ENCODE measurements around the gene MLNR. TPM values are rescaled to one million over a fixed set of nuclear protein-coding genes. Genes with fewer than 3 reads are reported as not detected.

The MLNR gene
- polyA plus RNA-seq, 1 experiment: not detected

DNA sequence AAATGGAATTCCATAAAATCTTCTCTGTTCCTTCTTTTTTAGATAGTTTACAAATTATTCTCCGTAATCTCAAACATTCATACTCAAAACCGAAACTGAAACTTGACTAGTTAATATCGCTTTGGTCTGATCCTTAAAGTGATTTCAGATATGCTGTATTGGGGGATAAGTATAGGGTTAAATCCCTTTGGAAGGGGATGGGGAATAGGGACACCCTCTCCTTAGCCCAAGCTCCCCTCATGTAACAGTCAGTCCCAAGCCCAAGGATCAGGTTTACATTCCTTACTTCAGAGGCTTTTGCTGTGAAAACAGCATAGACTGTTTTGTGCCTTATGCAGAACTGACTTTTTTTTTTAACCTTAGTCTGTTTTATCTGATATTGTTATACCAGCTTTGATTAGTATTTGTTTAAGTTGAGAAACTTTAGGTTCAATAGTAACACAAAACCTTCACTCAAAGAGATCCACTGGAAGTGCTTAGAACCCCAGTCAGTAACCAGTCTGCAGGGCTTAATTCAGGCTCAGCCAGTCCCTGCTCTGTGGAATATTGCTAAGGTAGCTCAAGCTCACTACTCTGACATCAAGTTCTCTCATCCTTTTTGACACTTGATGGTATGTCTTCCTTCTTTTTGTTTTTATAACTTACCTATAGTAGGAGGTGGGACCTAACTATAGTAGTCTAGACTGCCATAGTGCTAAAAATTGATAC, 38.1 kb downstream of the MLNR start:
- no peak for TF ChIP-seq CTCF (IDR thresholded peaks at IDR 0.05; ENCODE audit: insufficient read depth, low read depth, low read length)
- DNase-seq (ENCODE audit: low read depth): no peak
- no peaks in the 10 kb centered on the region for H3K27me3 ChIP-seq (ENCODE audit: control insufficient read depth, insufficient read depth, low read length)
- ChIA-PET POLR2A (no interaction called here), CTCF (interaction anchor here (0.6 to 1.6 kb wide), 3 partner anchors 9 to 148 kb away, joined by 4 read pairs; no protein-coding TSS in a partner anchor)
- peaks cover 1% of the 10 kb centered on the region for H3K36me3 ChIP-seq (ENCODE audit: control insufficient read depth, insufficient read depth, low read length)
- H3K4me3 ChIP-seq (ENCODE audit: low read depth, low read length): no peak overlapping the region

- no peak for TF ChIP-seq CTCF (IDR thresholded peaks at IDR 0.05; ENCODE audit: insufficient read depth, low read depth, low read length)
- POLR2A ChIA-PET: interaction anchor here (0.6 kb wide), 1 partner anchor 284 kb away, joined by 3 read pairs; no protein-coding TSS in a partner anchor
- DNase-seq (ENCODE audit: low read depth): no peak
- H3K36me3 ChIP-seq (ENCODE audit: control insufficient read depth, insufficient read depth, low read length): peaks cover 1% of the 10 kb centered on the region
- CTCF ChIA-PET: no interaction called here
- H3K4me3 ChIP-seq (ENCODE audit: low read depth, low read length): no peak overlapping the region
- H3K27me3 ChIP-seq (ENCODE audit: control insufficient read depth, insufficient read depth, low read length): no peaks in the 10 kb centered on the region
Measured at GRCh38 chr13:49259586-49259985, 39.4 kb downstream of the MLNR start.

GRCh38 chr13:49262634-49263033, 42.5 kb downstream of the MLNR start:
- CTCF ChIA-PET: interaction anchor here (1.3 to 1.9 kb wide), 2 partner anchors 18 to 23 kb away, joined by 4 read pairs; no protein-coding TSS in a partner anchor

DNA sequence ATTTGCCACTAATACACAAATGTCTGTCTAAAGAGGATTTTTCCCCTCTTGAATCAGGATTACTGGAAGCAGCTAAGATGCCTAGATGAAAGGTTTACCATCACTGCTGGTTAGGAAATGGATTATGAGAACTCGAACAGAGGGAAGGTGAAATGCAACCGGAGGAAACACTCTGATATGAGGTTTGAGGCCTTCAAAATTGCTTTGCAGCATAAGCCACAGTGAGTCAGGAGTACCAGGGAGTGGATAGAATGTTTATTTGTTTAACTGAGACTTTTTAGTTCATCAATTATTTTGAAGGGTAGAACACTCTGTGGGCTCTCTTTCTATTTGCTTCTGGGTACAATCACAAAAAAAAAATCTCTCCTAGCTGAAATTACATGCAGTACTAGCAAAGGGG, 45.7 kb downstream of the MLNR start:
- ChIA-PET CTCF (interaction anchor here (1.0 kb wide), 1 partner anchor 32 kb away, joined by 3 read pairs; no protein-coding TSS in a partner anchor), POLR2A (no interaction called here)
- H3K27me3 ChIP-seq (ENCODE audit: control insufficient read depth, insufficient read depth, low read length): no peaks in the 10 kb centered on the region
- H3K36me3 ChIP-seq (ENCODE audit: control insufficient read depth, insufficient read depth, low read length): no peaks in the 10 kb centered on the region; the same call in 1 of the 2 replicates
- no peak for TF ChIP-seq CTCF (IDR thresholded peaks at IDR 0.05; ENCODE audit: insufficient read depth, low read depth, low read length)
- peak; percentile 11 for DNase-seq (ENCODE audit: low read depth)
- H3K4me3 ChIP-seq (ENCODE audit: low read depth, low read length): no peak overlapping the region

More at GRCh38 chr13:49262634-49263033, 42.5 kb downstream of the MLNR start:
- no peaks in the 10 kb centered on the region for H3K27me3 ChIP-seq (ENCODE audit: control insufficient read depth, insufficient read depth, low read length)
- POLR2A ChIA-PET: no interaction called here
- H3K36me3 ChIP-seq (ENCODE audit: control insufficient read depth, insufficient read depth, low read length): peaks cover 1% of the 10 kb centered on the region
- H3K4me3 ChIP-seq (ENCODE audit: low read depth, low read length): no peak overlapping the region
- no peak for DNase-seq (ENCODE audit: low read depth)
- TF ChIP-seq CTCF (IDR thresholded peaks at IDR 0.05; ENCODE audit: insufficient read depth, low read depth, low read length): no peak

DNA sequence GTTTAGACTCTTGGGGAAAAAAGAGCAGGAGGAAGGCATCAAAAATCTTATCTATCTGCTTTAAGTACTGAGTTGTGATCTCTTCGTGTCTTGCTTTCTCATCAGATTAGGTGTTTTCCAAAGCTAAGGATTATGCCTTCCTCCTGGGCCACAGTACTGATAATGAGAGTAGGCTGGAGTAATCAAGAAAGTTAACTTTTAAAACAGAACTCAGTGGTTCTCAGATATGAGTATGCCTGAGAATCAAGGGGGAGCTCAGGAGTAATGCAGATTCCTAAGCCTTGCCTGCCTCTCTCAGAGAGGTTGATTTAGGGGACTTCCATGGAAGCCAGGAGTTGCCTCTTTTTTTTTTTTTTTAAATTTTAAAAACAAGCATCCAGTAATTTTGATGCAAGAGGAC, 51.1 kb downstream of the MLNR start:
- CTCF ChIA-PET: interaction anchor here (0.6 to 2.1 kb wide), 3 partner anchors 10 to 608 kb away, joined by 3 to 6 read pairs (median 5); no protein-coding TSS in a partner anchor
- no peak for DNase-seq (ENCODE audit: low read depth)

More for the DNA sequence above, 51.1 kb downstream of the MLNR start:
- POLR2A ChIA-PET: no interaction called here
- H3K36me3 ChIP-seq (ENCODE audit: control insufficient read depth, insufficient read depth, low read length): no peaks in the 10 kb centered on the region; the same call in 1 of the 2 replicates
- no peak overlapping the region for H3K4me3 ChIP-seq (ENCODE audit: low read depth, low read length)
- no peaks in the 10 kb centered on the region for H3K27me3 ChIP-seq (ENCODE audit: control insufficient read depth, insufficient read depth, low read length)
- TF ChIP-seq CTCF (IDR thresholded peaks at IDR 0.05; ENCODE audit: insufficient read depth, low read depth, low read length): no peak

Small RNAs within 50 kb of the gene (small RNA-seq; reads per million reads assigned to genes)
- not detected for gene COX7CP1 (ENCODE audit: insufficient read length, low read depth, low replicate concordance)

Other genes starting within 250 kb of the MLNR start
- 30.7 and 51.8 TPM in 2 replicates for gene FNDC3A, start 244.4 kb upstream of the MLNR start, polyA plus RNA-seq (2011; rRNA removed)
- 2.2 and 3.2 TPM in 2 replicates for gene CDADC1, start 27.6 kb downstream of the MLNR start, polyA plus RNA-seq (2011; rRNA removed)
- 6.5 and 9.4 TPM in 2 replicates for gene CAB39L, start 223.7 kb downstream of the MLNR start, polyA plus RNA-seq (2011; rRNA removed)
- gene SETDB2, start 223.9 kb downstream of the MLNR start, polyA plus RNA-seq (2011; rRNA removed): 2.3 and 4.9 TPM in 2 replicates